IMR-90 (cell line): ENCODE results near the gene RESF1. TPM values are rescaled to one million over a fixed set of nuclear protein-coding genes. Genes with fewer than 3 reads are reported as not detected.

Experiments
- ATAC-seq: fragments of 200-7000 bp; cut with Tn5 transposase; 2 replicates; pipeline ENCODE4 v1.9.1; 2020; ENCODE audit warnings: low read depth, mild to moderate bottlenecking, moderate library complexity
- BruUV-seq: library from RNA; stranded (reverse); fragments of 400-500 nt; replicated peaks from 2 replicates; lab custom pipeline; 2021; lab: Mats Ljungman, UMichigan
- CTCF ChIA-PET: fragments of 300-600 bp; formaldehyde crosslinking; extraction: SDS; loops from one replicate; lab custom pipeline; 2021; ENCODE audit warnings: antibody characterized with exemption; lab: Yijun Ruan, JAX
- POLR2A ChIA-PET: fragments of 300-600 bp; sonication (Branson Sonifier 250); formaldehyde crosslinking; loops from one replicate; lab custom pipeline; 2022; ENCODE audit warnings: antibody characterized with exemption; ENCODE audit not compliant: unreplicated experiment; lab: Charles Lee
- DNase-seq: peaks from one replicate; pipeline ENCODE4 v3.0.0; 2013
- H2AFZ ChIP-seq: replicated peaks from 2 replicates; pipeline ENCODE3; 2013; ENCODE audit warnings: low read length, mild to moderate bottlenecking; ENCODE audit not compliant: poor library complexity
- H2AK5ac ChIP-seq: 2 replicates; pipeline ENCODE4 v1.6.1; 2013; ENCODE audit warnings: low read depth, low read length, inconsistent platforms
- H2AK9ac ChIP-seq: replicated peaks from 2 replicates; pipeline ENCODE3; 2013; ENCODE audit warnings: mild to moderate bottlenecking, low read depth, low read length, moderate library complexity; ENCODE audit not compliant: poor library complexity
- H2BK120ac ChIP-seq: 2 replicates; pipeline ENCODE4 v1.6.1; 2013; ENCODE audit warnings: low read depth, low read length, inconsistent platforms
- H2BK15ac ChIP-seq: 3 replicates; pipeline ENCODE4 v1.6.1; 2013; ENCODE audit warnings: low read depth, low read length, inconsistent platforms
- H2BK20ac ChIP-seq: 2 replicates; pipeline ENCODE4 v1.6.1; 2013; ENCODE audit warnings: low read depth, mild to moderate bottlenecking, inconsistent platforms, low read length, moderate library complexity
- H2BK5ac ChIP-seq: 2 replicates; pipeline ENCODE4 v1.6.1; 2013; ENCODE audit warnings: mild to moderate bottlenecking, low read depth, low read length, inconsistent platforms; ENCODE audit not compliant: poor library complexity, severe bottlenecking
- H3K14ac ChIP-seq: replicated peaks from 2 replicates; pipeline ENCODE4 v1.6.1; 2013; ENCODE audit warnings: low read depth, low read length, inconsistent platforms
- H3K18ac ChIP-seq: 2 replicates; pipeline ENCODE4 v1.6.1; 2013; ENCODE audit warnings: low read depth, low read length, control low read depth
- H3K23ac ChIP-seq: 2 replicates; pipeline ENCODE4 v1.6.1; 2013; ENCODE audit warnings: low read depth, low read length, inconsistent platforms
- H3K27ac ChIP-seq: 2 replicates; pipeline ENCODE4 v1.5.1; 2013; ENCODE audit warnings: mild to moderate bottlenecking, control low read depth, low read length; ENCODE audit not compliant: insufficient read depth
- H3K27me3 ChIP-seq: 2 replicates; pipeline ENCODE4 v1.6.1; 2013; ENCODE audit warnings: low read length; ENCODE audit not compliant: control insufficient read depth, insufficient read depth
- H3K36me3 ChIP-seq: 2 replicates; pipeline ENCODE4 v1.6.1; 2013; ENCODE audit warnings: low read length, mixed read lengths; ENCODE audit not compliant: control insufficient read depth, insufficient read depth
- H3K4ac ChIP-seq: 2 replicates; pipeline ENCODE4 v1.6.1; 2013; ENCODE audit warnings: low read depth, low read length, inconsistent platforms
- H3K4me1 ChIP-seq: 2 replicates; pipeline ENCODE4 v1.6.1; 2013; ENCODE audit warnings: low read length, mixed read lengths; ENCODE audit not compliant: control insufficient read depth, insufficient read depth
- H3K4me2 ChIP-seq: 2 replicates; pipeline ENCODE4 v1.6.1; 2013; ENCODE audit warnings: low read depth, mild to moderate bottlenecking, control low read depth, low read length, moderate library complexity
- H3K4me3 ChIP-seq: 2 replicates; pipeline ENCODE4 v1.5.1; 2013; ENCODE audit warnings: low read depth, mild to moderate bottlenecking, control low read depth, low read length, moderate library complexity; ENCODE audit not compliant: insufficient read depth
- H3K56ac ChIP-seq: 2 replicates; pipeline ENCODE4 v1.6.1; 2013; ENCODE audit warnings: low read length, inconsistent platforms; ENCODE audit not compliant: insufficient read depth; ENCODE audit errors: extremely low read depth
- H3K79me1 ChIP-seq, 2 experiments: 2 replicates each; pipeline ENCODE4 v1.6.1; 2013; ENCODE audit warnings: low read length in 2 of 2, inconsistent platforms in 1 of 2, low read depth in 1 of 2
- H3K9ac ChIP-seq: 2 replicates; pipeline ENCODE4 v1.6.1; 2013; ENCODE audit warnings: low read depth, low read length, control low read depth
- H3K9me1 ChIP-seq: 2 replicates; pipeline ENCODE4 v1.6.1; 2013; ENCODE audit warnings: low read length, inconsistent platforms; ENCODE audit not compliant: insufficient read depth
- H3K9me3 ChIP-seq: 2 replicates; pipeline ENCODE4 v1.6.1; 2013; ENCODE audit warnings: low read length; ENCODE audit not compliant: control insufficient read depth, insufficient read depth
- H4K20me1 ChIP-seq: 2 replicates; pipeline ENCODE4 v1.6.1; 2013; ENCODE audit warnings: low read length, inconsistent platforms; ENCODE audit not compliant: insufficient read depth
- H4K5ac ChIP-seq: 2 replicates; pipeline ENCODE4 v1.6.1; 2013; ENCODE audit warnings: mild to moderate bottlenecking, low read depth, low read length, control low read depth
- H4K8ac ChIP-seq, 2 experiments: 2 replicates each; pipeline ENCODE4 v1.6.1; 2013; ENCODE audit warnings: low read depth in 2 of 2, low read length in 2 of 2, control low read depth in 1 of 2, inconsistent platforms in 1 of 2
- H4K91ac ChIP-seq: 2 replicates; pipeline ENCODE4 v1.6.1; 2013; ENCODE audit warnings: low read depth, low read length, inconsistent platforms; ENCODE audit not compliant: insufficient read depth
- BHLHE40 ChIP-seq: fragments of 150-350 bp; IDR thresholded peaks from 2 replicates; pipeline ENCODE4 v1.6.1; 2016; ENCODE audit warnings: mild to moderate bottlenecking, low read depth, low read length
- CEBPB ChIP-seq: IDR thresholded peaks from 2 replicates; pipeline ENCODE4 v1.6.1; 2012; ENCODE audit warnings: low read depth, low read length, improper control_type of control experiment
- CHD1 ChIP-seq: IDR thresholded peaks from 2 replicates; pipeline ENCODE4 v1.6.1; 2012; ENCODE audit warnings: low read depth, low read length, improper control_type of control experiment
- CTCF ChIP-seq: conservative IDR thresholded peaks from 2 replicates; pipeline ENCODE4 v1.5.1; 2012; ENCODE audit warnings: mild to moderate bottlenecking, low read depth, low read length, improper control_type of control experiment
- ELK1 ChIP-seq: fragments of 150-350 bp; IDR thresholded peaks from 2 replicates; pipeline ENCODE4 v1.6.1; 2016; ENCODE audit warnings: low read depth, mild to moderate bottlenecking, low read length, moderate library complexity, borderline replicate concordance
- FOS ChIP-seq: fragments of 150-350 bp; IDR thresholded peaks from 2 replicates; pipeline ENCODE4 v1.6.1; 2016; ENCODE audit warnings: low read depth, low read length
- MAFK ChIP-seq: IDR thresholded peaks from 2 replicates; pipeline ENCODE4 v1.6.1; 2012; ENCODE audit warnings: low read depth, low read length, improper control_type of control experiment
- MAZ ChIP-seq: IDR thresholded peaks from 2 replicates; pipeline ENCODE4 v1.6.1; 2012; ENCODE audit warnings: low read depth, mild to moderate bottlenecking, low read length, improper control_type of control experiment, moderate library complexity, borderline replicate concordance
- MXI1 ChIP-seq: IDR thresholded peaks from 2 replicates; pipeline ENCODE4 v1.6.1; 2012; ENCODE audit warnings: low read depth, mild to moderate bottlenecking, low read length, moderate library complexity, borderline replicate concordance
- NFE2L2 ChIP-seq: fragments of 150-350 bp; IDR thresholded peaks from 2 replicates; pipeline ENCODE4 v1.6.1; 2016; ENCODE audit warnings: low read depth, mild to moderate bottlenecking, low read length
- POLR2A ChIP-seq: IDR thresholded peaks from 2 replicates; pipeline ENCODE4 v1.6.1; 2012; ENCODE audit warnings: mild to moderate bottlenecking, low read depth, low read length
- RAD21 ChIP-seq: IDR thresholded peaks from 2 replicates; pipeline ENCODE4 v1.6.1; 2012; ENCODE audit warnings: low read length, improper control_type of control experiment
- RCOR1 ChIP-seq: IDR thresholded peaks from 2 replicates; pipeline ENCODE4 v1.6.1; 2012; ENCODE audit warnings: mild to moderate bottlenecking, low read length, improper control_type of control experiment; ENCODE audit not compliant: insufficient replicate concordance
- RFX5 ChIP-seq: IDR thresholded peaks from 2 replicates; pipeline ENCODE4 v1.8.0; 2012; ENCODE audit warnings: low read depth, mild to moderate bottlenecking, low read length, moderate library complexity
- SMC3 ChIP-seq: fragments of 150-350 bp; IDR thresholded peaks from 2 replicates; pipeline ENCODE4 v1.6.1; 2016; ENCODE audit warnings: low read depth, mild to moderate bottlenecking, antibody characterized with exemption, low read length, moderate library complexity
- USF2 ChIP-seq: fragments of 150-350 bp; IDR thresholded peaks from 2 replicates; pipeline ENCODE4 v1.6.1; 2017; ENCODE audit warnings: mild to moderate bottlenecking, antibody characterized with exemption, low read length, low read depth
- WGBS, 2 experiments: methylation state at CpG; one replicate each; pipeline versions ENCODE4 v1.1.5 to v1.1.7; 2013; ENCODE audit warnings: missing lambda C conversion rate in 2 of 2; ENCODE audit not compliant: insufficient read length in 1 of 2; ENCODE audit errors: extremely low coverage in 2 of 2; 5-methylcytosine and 5-hydroxymethylcytosine counted together
- dilution Hi-C: fragments of 300-500 bp; cut with HindIII; formaldehyde crosslinking; loops from one replicate; pipeline ENCODE4 v1.14.3; 2018; ENCODE audit warnings: low sequenced_read_pairs; ENCODE audit not compliant: unreplicated experiment
- in situ Hi-C: fragments of 300-500 bp; cut with MboI; formaldehyde crosslinking; loops from 3 replicates; pipeline ENCODE4 v1.14.3; 2019; ENCODE audit warnings: low sequenced_read_pairs, inconsistent platforms, mixed read lengths
- intact Hi-C: fragments of 100-400 bp; cut with micrococcal nuclease; formaldehyde crosslinking; loops from 2 replicates; pipeline ENCODE4 v1.10.0; 2022
- polyA plus RNA-seq, 3 experiments: library from polyadenylated mRNA; depleted of rRNA; stranded (reverse); fragments of >200 nt; gene quantifications; 2 replicates each; pipeline ENCODE4 v1.2.3, GENCODE V29; 2012; ENCODE audit warnings: low replicate concordance in 1 of 3
- total RNA-seq: library from RNA; depleted of rRNA; stranded (reverse); fragments of >200 nt; gene quantifications from 2 replicates; pipeline ENCODE4 v1.2.3, GENCODE V29; 2012

RESF1 gene
- total and polyA plus RNA-seq, 2 of the 4 experiments (the other 2 are of a cell fraction), result 5.0 to 7.3 TPM

GRCh38 chr12:31947971-31948370, 11.2 kb upstream of the RESF1 start:
- Histone ChIP-seq H2AFZ (no peak overlapping the region), H3K9me1 (no peaks in the 10 kb centered on the region), H4K8ac (no peak overlapping the region), H2BK5ac (no peak overlapping the region), H3K4ac (no peak overlapping the region), H3K14ac (no peak overlapping the region), H2AK5ac (no peak overlapping the region), H3K27me3 (no peaks in the 10 kb centered on the region), H3K4me1 (no peaks in the 10 kb centered on the region), H2BK15ac (no peak overlapping the region), H2BK20ac (no peak overlapping the region), H4K5ac (no peak overlapping the region), H3K79me1 (no peaks in the 10 kb centered on the region), H3K9me3 (no peaks in the 10 kb centered on the region; the same call in 1 of the 2 replicates), H3K4me2 (no peak overlapping the region), H3K23ac (no peak overlapping the region), H3K9ac (no peak overlapping the region), H2AK9ac (no peak overlapping the region), H3K36me3 (no peaks in the 10 kb centered on the region), H2BK120ac (no peak overlapping the region), H3K27ac (no peak overlapping the region), H4K20me1 (no peaks in the 10 kb centered on the region), H3K4me3 (no peak overlapping the region), H3K18ac (no peak overlapping the region), H4K91ac (no peak overlapping the region), H3K56ac (no peak overlapping the region)
- dilution Hi-C loops, result no loop called here
- no TSS peak for BruUV-seq
- ATAC-seq (no peak), DNase-seq (no peak)
- intact Hi-C loops, result loop anchor here (10.0 kb wide), 1 partner anchor 73 kb away; no protein-coding TSS in a partner anchor
- CTCF ChIA-PET, result no interaction called here
- in situ Hi-C loops, result no loop called here
- POLR2A ChIA-PET, result no interaction called here
- no CpG with 5 or more reads among the region's 6 CpGs for WGBS, 2 experiments
- no peak for TF ChIP-seq BHLHE40
- TF ChIP-seq NFE2L2, result no peak
- TF ChIP-seq CTCF, result no peak
- no peak for TF ChIP-seq USF2
- no peak for TF ChIP-seq MAZ
- TF ChIP-seq CHD1, result no peak
- no peak for TF ChIP-seq RCOR1
- no peak for TF ChIP-seq SMC3
- no peak for TF ChIP-seq CEBPB
- no peak for TF ChIP-seq FOS
- TF ChIP-seq RFX5, result no peak
- no peak for TF ChIP-seq RAD21
- no peak for TF ChIP-seq POLR2A
- no peak for TF ChIP-seq MXI1
- no peak for TF ChIP-seq MAFK
- no peak for TF ChIP-seq ELK1
